IMR-90 (cell line): Measurements from ENCODE around the gene FLVCR1. TPM values are rescaled to one million over a fixed set of nuclear protein-coding genes. Genes with fewer than 3 reads are reported as not detected.

Experiments
- ATAC-seq: fragments of 200-7000 bp; cut with Tn5 transposase; 2 replicates; pipeline ENCODE4 v1.9.1; 2020; ENCODE audit warnings: low read depth, mild to moderate bottlenecking, moderate library complexity
- BruUV-seq: library from RNA; stranded (reverse); fragments of 400-500 nt; replicated peaks from 2 replicates; lab custom pipeline; 2021; lab: Mats Ljungman, UMichigan
- CTCF ChIA-PET: fragments of 300-600 bp; formaldehyde crosslinking; extraction: SDS; loops from one replicate; lab custom pipeline; 2021; ENCODE audit warnings: antibody characterized with exemption; lab: Yijun Ruan, JAX
- POLR2A ChIA-PET: fragments of 300-600 bp; sonication (Branson Sonifier 250); formaldehyde crosslinking; loops from one replicate; lab custom pipeline; 2022; ENCODE audit warnings: antibody characterized with exemption; ENCODE audit not compliant: unreplicated experiment; lab: Charles Lee
- DNase-seq: peaks from one replicate; pipeline ENCODE4 v3.0.0; 2013
- H2AFZ ChIP-seq: replicated peaks from 2 replicates; pipeline ENCODE3; 2013; ENCODE audit warnings: low read length, mild to moderate bottlenecking; ENCODE audit not compliant: poor library complexity
- H2AK5ac ChIP-seq: 2 replicates; pipeline ENCODE4 v1.6.1; 2013; ENCODE audit warnings: low read depth, low read length, inconsistent platforms
- H2AK9ac ChIP-seq: replicated peaks from 2 replicates; pipeline ENCODE3; 2013; ENCODE audit warnings: mild to moderate bottlenecking, low read depth, low read length, moderate library complexity; ENCODE audit not compliant: poor library complexity
- H2BK120ac ChIP-seq: 2 replicates; pipeline ENCODE4 v1.6.1; 2013; ENCODE audit warnings: low read depth, low read length, inconsistent platforms
- H2BK15ac ChIP-seq: 3 replicates; pipeline ENCODE4 v1.6.1; 2013; ENCODE audit warnings: low read depth, low read length, inconsistent platforms
- H2BK20ac ChIP-seq: 2 replicates; pipeline ENCODE4 v1.6.1; 2013; ENCODE audit warnings: low read depth, mild to moderate bottlenecking, inconsistent platforms, low read length, moderate library complexity
- H2BK5ac ChIP-seq: 2 replicates; pipeline ENCODE4 v1.6.1; 2013; ENCODE audit warnings: mild to moderate bottlenecking, low read depth, low read length, inconsistent platforms; ENCODE audit not compliant: poor library complexity, severe bottlenecking
- H3K14ac ChIP-seq: replicated peaks from 2 replicates; pipeline ENCODE4 v1.6.1; 2013; ENCODE audit warnings: low read depth, low read length, inconsistent platforms
- H3K18ac ChIP-seq: 2 replicates; pipeline ENCODE4 v1.6.1; 2013; ENCODE audit warnings: low read depth, low read length, control low read depth
- H3K23ac ChIP-seq: 2 replicates; pipeline ENCODE4 v1.6.1; 2013; ENCODE audit warnings: low read depth, low read length, inconsistent platforms
- H3K27ac ChIP-seq: 2 replicates; pipeline ENCODE4 v1.5.1; 2013; ENCODE audit warnings: mild to moderate bottlenecking, control low read depth, low read length; ENCODE audit not compliant: insufficient read depth
- H3K27me3 ChIP-seq: 2 replicates; pipeline ENCODE4 v1.6.1; 2013; ENCODE audit warnings: low read length; ENCODE audit not compliant: control insufficient read depth, insufficient read depth
- H3K36me3 ChIP-seq: 2 replicates; pipeline ENCODE4 v1.6.1; 2013; ENCODE audit warnings: low read length, mixed read lengths; ENCODE audit not compliant: control insufficient read depth, insufficient read depth
- H3K4ac ChIP-seq: 2 replicates; pipeline ENCODE4 v1.6.1; 2013; ENCODE audit warnings: low read depth, low read length, inconsistent platforms
- H3K4me1 ChIP-seq: 2 replicates; pipeline ENCODE4 v1.6.1; 2013; ENCODE audit warnings: low read length, mixed read lengths; ENCODE audit not compliant: control insufficient read depth, insufficient read depth
- H3K4me2 ChIP-seq: 2 replicates; pipeline ENCODE4 v1.6.1; 2013; ENCODE audit warnings: low read depth, mild to moderate bottlenecking, control low read depth, low read length, moderate library complexity
- H3K4me3 ChIP-seq: 2 replicates; pipeline ENCODE4 v1.5.1; 2013; ENCODE audit warnings: low read depth, mild to moderate bottlenecking, control low read depth, low read length, moderate library complexity; ENCODE audit not compliant: insufficient read depth
- H3K56ac ChIP-seq: 2 replicates; pipeline ENCODE4 v1.6.1; 2013; ENCODE audit warnings: low read length, inconsistent platforms; ENCODE audit not compliant: insufficient read depth; ENCODE audit errors: extremely low read depth
- H3K79me1 ChIP-seq, 2 experiments: 2 replicates each; pipeline ENCODE4 v1.6.1; 2013; ENCODE audit warnings: low read length in 2 of 2, inconsistent platforms in 1 of 2, low read depth in 1 of 2
- H3K9ac ChIP-seq: 2 replicates; pipeline ENCODE4 v1.6.1; 2013; ENCODE audit warnings: low read depth, low read length, control low read depth
- H3K9me1 ChIP-seq: 2 replicates; pipeline ENCODE4 v1.6.1; 2013; ENCODE audit warnings: low read length, inconsistent platforms; ENCODE audit not compliant: insufficient read depth
- H3K9me3 ChIP-seq: 2 replicates; pipeline ENCODE4 v1.6.1; 2013; ENCODE audit warnings: low read length; ENCODE audit not compliant: control insufficient read depth, insufficient read depth
- H4K20me1 ChIP-seq: 2 replicates; pipeline ENCODE4 v1.6.1; 2013; ENCODE audit warnings: low read length, inconsistent platforms; ENCODE audit not compliant: insufficient read depth
- H4K5ac ChIP-seq: 2 replicates; pipeline ENCODE4 v1.6.1; 2013; ENCODE audit warnings: mild to moderate bottlenecking, low read depth, low read length, control low read depth
- H4K8ac ChIP-seq, 2 experiments: 2 replicates each; pipeline ENCODE4 v1.6.1; 2013; ENCODE audit warnings: low read depth in 2 of 2, low read length in 2 of 2, control low read depth in 1 of 2, inconsistent platforms in 1 of 2
- H4K91ac ChIP-seq: 2 replicates; pipeline ENCODE4 v1.6.1; 2013; ENCODE audit warnings: low read depth, low read length, inconsistent platforms; ENCODE audit not compliant: insufficient read depth
- BHLHE40 ChIP-seq: fragments of 150-350 bp; IDR thresholded peaks from 2 replicates; pipeline ENCODE4 v1.6.1; 2016; ENCODE audit warnings: mild to moderate bottlenecking, low read depth, low read length
- CHD1 ChIP-seq: IDR thresholded peaks from 2 replicates; pipeline ENCODE4 v1.6.1; 2012; ENCODE audit warnings: low read depth, low read length, improper control_type of control experiment
- CTCF ChIP-seq: conservative IDR thresholded peaks from 2 replicates; pipeline ENCODE4 v1.5.1; 2012; ENCODE audit warnings: mild to moderate bottlenecking, low read depth, low read length, improper control_type of control experiment
- ELK1 ChIP-seq: fragments of 150-350 bp; IDR thresholded peaks from 2 replicates; pipeline ENCODE4 v1.6.1; 2016; ENCODE audit warnings: low read depth, mild to moderate bottlenecking, low read length, moderate library complexity, borderline replicate concordance
- FOS ChIP-seq: fragments of 150-350 bp; IDR thresholded peaks from 2 replicates; pipeline ENCODE4 v1.6.1; 2016; ENCODE audit warnings: low read depth, low read length
- MAZ ChIP-seq: IDR thresholded peaks from 2 replicates; pipeline ENCODE4 v1.6.1; 2012; ENCODE audit warnings: low read depth, mild to moderate bottlenecking, low read length, improper control_type of control experiment, moderate library complexity, borderline replicate concordance
- NFE2L2 ChIP-seq: fragments of 150-350 bp; IDR thresholded peaks from 2 replicates; pipeline ENCODE4 v1.6.1; 2016; ENCODE audit warnings: low read depth, mild to moderate bottlenecking, low read length
- WGBS, 2 experiments: methylation state at CpG; one replicate each; pipeline versions ENCODE4 v1.1.5 to v1.1.7; 2013; ENCODE audit warnings: missing lambda C conversion rate in 2 of 2; ENCODE audit not compliant: insufficient read length in 1 of 2; ENCODE audit errors: extremely low coverage in 2 of 2; 5-methylcytosine and 5-hydroxymethylcytosine counted together
- dilution Hi-C: fragments of 300-500 bp; cut with HindIII; formaldehyde crosslinking; loops from one replicate; pipeline ENCODE4 v1.14.3; 2018; ENCODE audit warnings: low sequenced_read_pairs; ENCODE audit not compliant: unreplicated experiment
- in situ Hi-C: fragments of 300-500 bp; cut with MboI; formaldehyde crosslinking; loops from 3 replicates; pipeline ENCODE4 v1.14.3; 2019; ENCODE audit warnings: low sequenced_read_pairs, inconsistent platforms, mixed read lengths
- intact Hi-C: fragments of 100-400 bp; cut with micrococcal nuclease; formaldehyde crosslinking; loops from 2 replicates; pipeline ENCODE4 v1.10.0; 2022
- polyA plus RNA-seq, 3 experiments: library from polyadenylated mRNA; depleted of rRNA; stranded (reverse); fragments of >200 nt; gene quantifications; 2 replicates each; pipeline ENCODE4 v1.2.3, GENCODE V29; 2012; ENCODE audit warnings: low replicate concordance in 1 of 3
- total RNA-seq: library from RNA; depleted of rRNA; stranded (reverse); fragments of >200 nt; gene quantifications from 2 replicates; pipeline ENCODE4 v1.2.3, GENCODE V29; 2012

The FLVCR1 gene
- total and polyA plus RNA-seq, 2 of the 4 experiments (the other 2 are of a cell fraction) = 2.4 to 3.9 TPM

- Histone ChIP-seq H3K14ac (no peak overlapping the region), H4K5ac (no peak overlapping the region), H4K8ac (no peak overlapping the region), H2AK5ac (no peak overlapping the region), H3K4ac (no peak overlapping the region), H2BK20ac (no peak overlapping the region), H3K79me1 (no peaks in the 10 kb centered on the region), H3K4me3 (no peak overlapping the region), H4K20me1 (no peaks in the 10 kb centered on the region), H3K23ac (no peak overlapping the region), H4K91ac (no peak overlapping the region), H2BK5ac (no peak overlapping the region), H3K9me1 (no peaks in the 10 kb centered on the region), H3K9me3 (peaks cover 9% of the 10 kb centered on the region), H3K4me1 (no peaks in the 10 kb centered on the region), H3K27ac (no peak overlapping the region), H2AK9ac (no peak overlapping the region), H2AFZ (no peak overlapping the region), H3K36me3 (no peaks in the 10 kb centered on the region), H3K56ac (no peak overlapping the region), H3K9ac (no peak overlapping the region), H3K27me3 (peaks cover 12% of the 10 kb centered on the region), H2BK15ac (no peak overlapping the region), H3K18ac (no peak overlapping the region), H3K4me2 (no peak overlapping the region), H2BK120ac (no peak overlapping the region)
- ChIA-PET CTCF (no interaction called here), POLR2A (no interaction called here)
- no TSS peak for BruUV-seq
- no peak for TF ChIP-seq BHLHE40
- TF ChIP-seq CTCF = no peak
- TF ChIP-seq FOS = no peak
- no peak for TF ChIP-seq CHD1
- no peak for TF ChIP-seq NFE2L2
- no peak for TF ChIP-seq ELK1
- TF ChIP-seq MAZ = no peak
- dilution Hi-C loops = no loop called here
- 60% methylated on average over 1 of the region's 3 CpGs; no CpG with 5 or more reads in 1 of the 2 experiments for WGBS, 2 experiments
- in situ Hi-C loops = no loop called here
- no peak for DNase-seq
- ATAC-seq = no peak
- intact Hi-C loops = no loop called here
Observed at GRCh38 chr1:212937034-212937433, 79.0 kb downstream of the FLVCR1 start.
